OCI-LY3 (cell line): Measurements from ENCODE around the gene SRSF4.

Source experiments
- EZH2phosphoT487 ChIP-seq: fragments of 200-600 bp; shearing (Covaris generic); IDR thresholded peaks from 2 replicates; pipeline ENCODE4 v1.6.1; 2018; ENCODE audit warnings: antibody characterized with exemption, mixed run types, low read depth
- TF ChIP-seq, protein P1 (sequence below): fragments of 200-600, 300-600 bp; sonication (generic); IDR thresholded peaks from 2 replicates; pipeline ENCODE4 v1.5.1; 2014; ENCODE audit warnings: antibody characterized with exemption, low read length, low read depth

DNA sequence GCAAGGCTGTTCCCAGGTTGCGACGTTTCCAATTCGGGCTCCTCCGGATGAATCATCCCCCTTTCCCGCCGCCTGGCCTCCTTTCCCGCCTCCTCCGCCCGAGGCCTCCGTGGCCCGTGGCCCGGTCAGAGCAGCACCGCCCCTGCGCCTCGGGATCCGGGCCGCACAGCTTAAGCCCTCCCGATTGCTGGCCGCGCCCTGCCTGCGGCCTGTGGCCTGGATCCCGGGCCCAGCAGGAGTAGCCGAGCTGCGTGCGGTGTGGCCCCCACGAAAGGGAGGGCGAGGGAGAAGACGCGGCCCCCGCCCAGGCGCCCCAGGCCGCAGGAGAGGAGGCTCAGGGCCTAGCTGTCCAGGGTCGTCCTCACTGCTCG, 59.0 kb downstream of the SRSF4 start:
- TF ChIP-seq, protein P1, sequence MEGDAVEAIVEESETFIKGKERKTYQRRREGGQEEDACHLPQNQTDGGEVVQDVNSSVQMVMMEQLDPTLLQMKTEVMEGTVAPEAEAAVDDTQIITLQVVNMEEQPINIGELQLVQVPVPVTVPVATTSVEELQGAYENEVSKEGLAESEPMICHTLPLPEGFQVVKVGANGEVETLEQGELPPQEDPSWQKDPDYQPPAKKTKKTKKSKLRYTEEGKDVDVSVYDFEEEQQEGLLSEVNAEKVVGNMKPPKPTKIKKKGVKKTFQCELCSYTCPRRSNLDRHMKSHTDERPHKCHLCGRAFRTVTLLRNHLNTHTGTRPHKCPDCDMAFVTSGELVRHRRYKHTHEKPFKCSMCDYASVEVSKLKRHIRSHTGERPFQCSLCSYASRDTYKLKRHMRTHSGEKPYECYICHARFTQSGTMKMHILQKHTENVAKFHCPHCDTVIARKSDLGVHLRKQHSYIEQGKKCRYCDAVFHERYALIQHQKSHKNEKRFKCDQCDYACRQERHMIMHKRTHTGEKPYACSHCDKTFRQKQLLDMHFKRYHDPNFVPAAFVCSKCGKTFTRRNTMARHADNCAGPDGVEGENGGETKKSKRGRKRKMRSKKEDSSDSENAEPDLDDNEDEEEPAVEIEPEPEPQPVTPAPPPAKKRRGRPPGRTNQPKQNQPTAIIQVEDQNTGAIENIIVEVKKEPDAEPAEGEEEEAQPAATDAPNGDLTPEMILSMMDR = no peak
- TF ChIP-seq EZH2phosphoT487 = no peak
